ENCODE data around the gene NOP14.

DNA sequence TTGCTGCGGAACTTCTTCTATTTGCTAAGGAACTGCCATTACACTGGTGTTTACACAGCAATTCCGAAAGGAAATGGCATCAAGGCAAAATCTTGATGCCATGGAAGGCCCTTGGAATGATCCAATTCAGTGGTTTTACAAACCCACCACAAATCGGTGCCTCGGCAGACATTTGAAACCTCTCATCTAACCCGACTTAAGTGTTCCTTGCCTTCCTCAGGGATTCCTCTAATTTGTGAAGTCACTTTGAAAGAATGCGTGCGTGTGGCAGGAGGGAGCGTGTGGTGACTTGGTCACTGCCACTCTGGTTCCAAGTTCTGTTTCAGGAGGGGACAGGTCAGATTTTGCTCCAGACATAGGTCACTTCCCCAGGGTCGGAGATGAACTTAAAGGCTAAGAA, 4.8 kb downstream of the NOP14 start:
- TF ChIP-seq, protein P1, sequence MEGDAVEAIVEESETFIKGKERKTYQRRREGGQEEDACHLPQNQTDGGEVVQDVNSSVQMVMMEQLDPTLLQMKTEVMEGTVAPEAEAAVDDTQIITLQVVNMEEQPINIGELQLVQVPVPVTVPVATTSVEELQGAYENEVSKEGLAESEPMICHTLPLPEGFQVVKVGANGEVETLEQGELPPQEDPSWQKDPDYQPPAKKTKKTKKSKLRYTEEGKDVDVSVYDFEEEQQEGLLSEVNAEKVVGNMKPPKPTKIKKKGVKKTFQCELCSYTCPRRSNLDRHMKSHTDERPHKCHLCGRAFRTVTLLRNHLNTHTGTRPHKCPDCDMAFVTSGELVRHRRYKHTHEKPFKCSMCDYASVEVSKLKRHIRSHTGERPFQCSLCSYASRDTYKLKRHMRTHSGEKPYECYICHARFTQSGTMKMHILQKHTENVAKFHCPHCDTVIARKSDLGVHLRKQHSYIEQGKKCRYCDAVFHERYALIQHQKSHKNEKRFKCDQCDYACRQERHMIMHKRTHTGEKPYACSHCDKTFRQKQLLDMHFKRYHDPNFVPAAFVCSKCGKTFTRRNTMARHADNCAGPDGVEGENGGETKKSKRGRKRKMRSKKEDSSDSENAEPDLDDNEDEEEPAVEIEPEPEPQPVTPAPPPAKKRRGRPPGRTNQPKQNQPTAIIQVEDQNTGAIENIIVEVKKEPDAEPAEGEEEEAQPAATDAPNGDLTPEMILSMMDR (IDR thresholded peaks at IDR 0.05): no peak
- no peak for TF ChIP-seq POLR2A (IDR thresholded peaks at IDR 0.05)
